Measurements from ENCODE around the gene SVIL.

SVIL gene

GRCh38 chr10:29482591-29483431 lies 152.0 kb downstream of the SVIL start:
- no peak overlapping the region for H3K9ac ChIP-seq (ENCODE audit: low read depth, low read length)
- H3K4me3 ChIP-seq (ENCODE audit: low read depth, low read length): no peak overlapping the region
- H3K36me3 ChIP-seq (ENCODE audit: control insufficient read depth, insufficient read depth, low read length): no peaks in the 10 kb centered on the region
- no peaks in the 10 kb centered on the region for H3K27me3 ChIP-seq (ENCODE audit: control insufficient read depth, insufficient read depth, low read length)
- H3K9me3 ChIP-seq (ENCODE audit: control insufficient read depth, insufficient read depth, low read length): no peaks in the 10 kb centered on the region
- H3K4me1 ChIP-seq (ENCODE audit: control insufficient read depth, insufficient read depth, low read length): no peaks in the 10 kb centered on the region

DNA sequence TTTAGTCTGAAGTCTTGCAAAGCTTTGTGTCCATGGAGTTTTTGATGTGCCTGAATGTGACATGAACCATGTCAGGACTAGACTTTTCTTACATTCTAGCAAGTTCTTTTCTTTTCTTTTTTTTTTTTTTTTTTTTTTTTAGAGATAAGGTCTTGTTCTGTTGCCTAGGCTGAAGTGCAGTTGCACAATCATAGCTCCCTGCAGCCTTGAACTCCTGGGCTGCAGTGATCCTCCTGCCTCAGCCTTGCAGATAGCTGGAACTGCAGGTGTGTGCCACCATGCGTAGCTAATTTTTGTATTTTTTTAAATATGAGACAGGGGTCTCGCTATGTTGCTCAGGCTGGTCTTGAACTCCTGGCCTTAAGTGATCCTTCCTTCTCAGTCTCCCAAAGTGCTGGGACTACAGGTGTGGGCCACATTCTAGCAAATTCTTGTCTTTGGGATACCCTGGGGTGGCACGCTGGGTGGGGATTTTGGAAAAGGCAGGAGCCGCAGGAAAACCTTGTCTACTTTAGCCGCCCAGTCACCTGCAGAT lies 152.8 kb downstream of the SVIL start:
- H3K4me3 ChIP-seq (ENCODE audit: low read depth, low read length): no peak overlapping the region
- H3K4me1 ChIP-seq (ENCODE audit: control insufficient read depth, insufficient read depth, low read length): no peaks in the 10 kb centered on the region
- no peak overlapping the region for H3K9ac ChIP-seq (ENCODE audit: low read depth, low read length)
- H3K36me3 ChIP-seq (ENCODE audit: control insufficient read depth, insufficient read depth, low read length): no peaks in the 10 kb centered on the region
- H3K9me3 ChIP-seq (ENCODE audit: control insufficient read depth, insufficient read depth, low read length): no peaks in the 10 kb centered on the region
- no peaks in the 10 kb centered on the region for H3K27me3 ChIP-seq (ENCODE audit: control insufficient read depth, insufficient read depth, low read length)

- H3K9ac ChIP-seq (ENCODE audit: low read depth, low read length): no peak overlapping the region
- no peaks in the 10 kb centered on the region for H3K4me1 ChIP-seq (ENCODE audit: control insufficient read depth, insufficient read depth, low read length)
- no peak overlapping the region for H3K4me3 ChIP-seq (ENCODE audit: low read depth, low read length)
- peaks cover 5% of the 10 kb centered on the region for H3K36me3 ChIP-seq (ENCODE audit: control insufficient read depth, insufficient read depth, low read length)
- no peaks in the 10 kb centered on the region for H3K9me3 ChIP-seq (ENCODE audit: control insufficient read depth, insufficient read depth, low read length)
- H3K27me3 ChIP-seq (ENCODE audit: control insufficient read depth, insufficient read depth, low read length): no peaks in the 10 kb centered on the region
Measured at GRCh38 chr10:29479981-29480954, 154.5 kb downstream of the SVIL start.

- H3K36me3 ChIP-seq (ENCODE audit: control insufficient read depth, insufficient read depth, low read length): peaks cover 5% of the 10 kb centered on the region
- no peak overlapping the region for H3K9ac ChIP-seq (ENCODE audit: low read depth, low read length)
- H3K4me1 ChIP-seq (ENCODE audit: control insufficient read depth, insufficient read depth, low read length): no peaks in the 10 kb centered on the region
- H3K4me3 ChIP-seq (ENCODE audit: low read depth, low read length): no peak overlapping the region
- H3K9me3 ChIP-seq (ENCODE audit: control insufficient read depth, insufficient read depth, low read length): no peaks in the 10 kb centered on the region
- no peaks in the 10 kb centered on the region for H3K27me3 ChIP-seq (ENCODE audit: control insufficient read depth, insufficient read depth, low read length)
Measured at GRCh38 chr10:29479081-29479925, 155.5 kb downstream of the SVIL start.

- H3K36me3 ChIP-seq (ENCODE audit: control insufficient read depth, insufficient read depth, low read length): peaks cover 8% of the 10 kb centered on the region
- H3K27me3 ChIP-seq (ENCODE audit: control insufficient read depth, insufficient read depth, low read length): no peaks in the 10 kb centered on the region
- H3K4me1 ChIP-seq (ENCODE audit: control insufficient read depth, insufficient read depth, low read length): peaks cover 3% of the 10 kb centered on the region
- no peak overlapping the region for H3K9ac ChIP-seq (ENCODE audit: low read depth, low read length)
- no peaks in the 10 kb centered on the region for H3K9me3 ChIP-seq (ENCODE audit: control insufficient read depth, insufficient read depth, low read length)
- no peak overlapping the region for H3K4me3 ChIP-seq (ENCODE audit: low read depth, low read length)
Measured at GRCh38 chr10:29473406-29474100, 161.2 kb downstream of the SVIL start.

- H3K4me1 ChIP-seq (ENCODE audit: control insufficient read depth, insufficient read depth, low read length): peaks cover 3% of the 10 kb centered on the region
- H3K27me3 ChIP-seq (ENCODE audit: control insufficient read depth, insufficient read depth, low read length): no peaks in the 10 kb centered on the region
- no peaks in the 10 kb centered on the region for H3K9me3 ChIP-seq (ENCODE audit: control insufficient read depth, insufficient read depth, low read length)
- H3K36me3 ChIP-seq (ENCODE audit: control insufficient read depth, insufficient read depth, low read length): peaks cover 8% of the 10 kb centered on the region
- H3K9ac ChIP-seq (ENCODE audit: low read depth, low read length): no peak overlapping the region
- H3K4me3 ChIP-seq (ENCODE audit: low read depth, low read length): no peak overlapping the region
Measured at GRCh38 chr10:29473087-29473356, 161.7 kb downstream of the SVIL start.

- Histone ChIP-seq H3K4me3 (ENCODE audit: low read depth, low read length) (no peak overlapping the region), H3K4me1 (ENCODE audit: control insufficient read depth, insufficient read depth, low read length) (peaks cover 3% of the 10 kb centered on the region), H3K9me3 (ENCODE audit: control insufficient read depth, insufficient read depth, low read length) (no peaks in the 10 kb centered on the region), H3K36me3 (ENCODE audit: control insufficient read depth, insufficient read depth, low read length) (peaks cover 8% of the 10 kb centered on the region), H3K9ac (ENCODE audit: low read depth, low read length) (no peak overlapping the region), H3K27me3 (ENCODE audit: control insufficient read depth, insufficient read depth, low read length) (no peaks in the 10 kb centered on the region)
Measured at GRCh38 chr10:29472301-29473086, 162.3 kb downstream of the SVIL start.

DNA sequence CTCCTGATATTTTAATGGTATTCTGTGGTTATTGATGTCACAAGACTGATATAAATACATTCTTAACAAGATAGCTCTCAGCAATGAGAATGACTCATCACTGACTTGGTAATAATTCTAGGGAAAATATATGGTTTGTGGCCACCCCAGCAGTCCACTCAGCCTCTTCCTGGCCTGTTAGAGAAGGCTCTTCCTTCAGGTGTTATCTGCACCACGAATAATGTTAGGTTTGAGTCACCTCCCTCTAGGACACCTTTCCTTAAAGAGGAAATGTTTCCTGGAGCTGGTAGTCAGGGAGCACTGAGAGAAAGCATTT lies 163.3 kb downstream of the SVIL start:
- Histone ChIP-seq H3K9me3 (ENCODE audit: control insufficient read depth, insufficient read depth, low read length) (no peaks in the 10 kb centered on the region), H3K4me3 (ENCODE audit: low read depth, low read length) (no peak overlapping the region), H3K4me1 (ENCODE audit: control insufficient read depth, insufficient read depth, low read length) (peaks cover 3% of the 10 kb centered on the region), H3K36me3 (ENCODE audit: control insufficient read depth, insufficient read depth, low read length) (peaks cover 8% of the 10 kb centered on the region), H3K9ac (ENCODE audit: low read depth, low read length) (no peak overlapping the region), H3K27me3 (ENCODE audit: control insufficient read depth, insufficient read depth, low read length) (no peaks in the 10 kb centered on the region)

- Histone ChIP-seq H3K9me3 (ENCODE audit: control insufficient read depth, insufficient read depth, low read length) (no peaks in the 10 kb centered on the region), H3K9ac (ENCODE audit: low read depth, low read length) (no peak overlapping the region), H3K27me3 (ENCODE audit: control insufficient read depth, insufficient read depth, low read length) (no peaks in the 10 kb centered on the region), H3K36me3 (ENCODE audit: control insufficient read depth, insufficient read depth, low read length) (peaks cover 8% of the 10 kb centered on the region), H3K4me3 (ENCODE audit: low read depth, low read length) (no peak overlapping the region), H3K4me1 (ENCODE audit: control insufficient read depth, insufficient read depth, low read length) (peaks cover 3% of the 10 kb centered on the region)
Measured at GRCh38 chr10:29470843-29471543, 163.8 kb downstream of the SVIL start.

GRCh38 chr10:29470355-29470705 lies 164.4 kb downstream of the SVIL start:
- Histone ChIP-seq H3K9me3 (ENCODE audit: control insufficient read depth, insufficient read depth, low read length) (no peaks in the 10 kb centered on the region), H3K4me1 (ENCODE audit: control insufficient read depth, insufficient read depth, low read length) (peaks cover 3% of the 10 kb centered on the region), H3K4me3 (ENCODE audit: low read depth, low read length) (no peak overlapping the region), H3K9ac (ENCODE audit: low read depth, low read length) (no peak overlapping the region), H3K27me3 (ENCODE audit: control insufficient read depth, insufficient read depth, low read length) (no peaks in the 10 kb centered on the region), H3K36me3 (ENCODE audit: control insufficient read depth, insufficient read depth, low read length) (peaks cover 3% of the 10 kb centered on the region)
